Nephron (organoid): ENCODE data around the gene SLC22A31.
A peak's percentile ranks its signal among the peaks of the same experiment; 100 is the strongest.

Experiments
- H3K27ac Mint-ChIP-seq, 3 experiments: 2 replicates each; pipeline ENCODE4 v1.8.0; 2020; ENCODE audit warnings: mixed read lengths in 3 of 3, mild to moderate bottlenecking in 2 of 3, moderate library complexity in 1 of 3
- H3K27me3 Mint-ChIP-seq: 2 replicates; pipeline ENCODE4 v1.8.0; 2021; ENCODE audit warnings: low read depth, mild to moderate bottlenecking, moderate library complexity, mixed read lengths
- H3K36me3 Mint-ChIP-seq: 2 replicates; pipeline ENCODE4 v1.8.0; 2020; ENCODE audit warnings: low read depth, mixed read lengths
- H3K4me1 Mint-ChIP-seq: 2 replicates; pipeline ENCODE4 v1.8.0; 2020; ENCODE audit warnings: mixed read lengths
- H3K4me3 Mint-ChIP-seq, 3 experiments: 2 replicates each; pipeline ENCODE4 v1.8.0; 2020; ENCODE audit warnings: mild to moderate bottlenecking in 3 of 3, mixed read lengths in 3 of 3, moderate library complexity in 2 of 3
- H3K9me3 Mint-ChIP-seq: 2 replicates; pipeline ENCODE4 v1.8.0; 2020; ENCODE audit warnings: mixed read lengths
- TF ChIP-seq, protein P1 (sequence below), 3 experiments: fragments of 200-600 bp; sonication (generic); IDR thresholded peaks; one replicate each; pipeline ENCODE4 v1.5.0; 2021; ENCODE audit warnings: antibody characterized with exemption in 3 of 3; ENCODE audit not compliant: unreplicated experiment in 3 of 3

SLC22A31 gene

DNA sequence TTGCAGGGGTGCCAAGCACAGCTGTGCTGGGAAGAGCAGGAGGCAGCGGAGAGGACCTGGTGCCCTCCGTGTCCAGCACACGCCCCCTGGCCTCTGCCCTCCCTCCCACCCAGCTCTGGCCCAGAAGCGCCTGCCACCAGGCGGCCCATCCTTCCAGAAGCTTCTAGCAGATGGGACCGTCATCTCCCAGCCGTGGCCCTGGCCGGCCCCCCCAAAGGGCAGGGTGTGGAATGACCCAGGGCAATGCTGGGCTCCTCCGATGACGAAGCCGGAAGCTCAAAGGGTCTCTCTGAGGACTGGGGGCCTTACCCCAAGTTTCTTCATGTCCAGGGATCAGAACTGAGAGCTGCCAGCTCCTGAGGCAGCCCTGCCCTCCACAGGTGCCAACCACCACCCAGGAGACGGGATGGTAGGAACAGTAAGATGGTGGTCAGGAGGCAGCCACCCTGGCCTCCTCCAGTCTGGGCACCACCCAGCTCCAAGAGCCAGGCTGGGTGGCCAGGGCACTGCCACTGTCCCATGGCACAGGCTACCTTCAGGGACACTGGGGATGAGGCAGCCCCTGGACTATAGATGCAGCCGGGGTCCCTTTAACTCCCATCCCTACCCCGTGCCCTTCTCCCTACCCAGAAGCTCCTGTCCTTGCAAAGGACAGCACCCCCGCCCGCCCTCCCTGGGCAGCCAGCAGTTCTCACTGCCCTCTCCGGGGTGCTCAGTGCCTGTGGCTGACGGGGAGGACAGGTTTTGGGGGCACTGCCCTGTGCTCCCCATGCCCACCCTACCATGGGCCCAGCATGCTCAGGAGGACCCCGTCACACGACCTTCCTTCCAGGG is 35.3 kb downstream of the SLC22A31 start:
- TF ChIP-seq, protein P1, sequence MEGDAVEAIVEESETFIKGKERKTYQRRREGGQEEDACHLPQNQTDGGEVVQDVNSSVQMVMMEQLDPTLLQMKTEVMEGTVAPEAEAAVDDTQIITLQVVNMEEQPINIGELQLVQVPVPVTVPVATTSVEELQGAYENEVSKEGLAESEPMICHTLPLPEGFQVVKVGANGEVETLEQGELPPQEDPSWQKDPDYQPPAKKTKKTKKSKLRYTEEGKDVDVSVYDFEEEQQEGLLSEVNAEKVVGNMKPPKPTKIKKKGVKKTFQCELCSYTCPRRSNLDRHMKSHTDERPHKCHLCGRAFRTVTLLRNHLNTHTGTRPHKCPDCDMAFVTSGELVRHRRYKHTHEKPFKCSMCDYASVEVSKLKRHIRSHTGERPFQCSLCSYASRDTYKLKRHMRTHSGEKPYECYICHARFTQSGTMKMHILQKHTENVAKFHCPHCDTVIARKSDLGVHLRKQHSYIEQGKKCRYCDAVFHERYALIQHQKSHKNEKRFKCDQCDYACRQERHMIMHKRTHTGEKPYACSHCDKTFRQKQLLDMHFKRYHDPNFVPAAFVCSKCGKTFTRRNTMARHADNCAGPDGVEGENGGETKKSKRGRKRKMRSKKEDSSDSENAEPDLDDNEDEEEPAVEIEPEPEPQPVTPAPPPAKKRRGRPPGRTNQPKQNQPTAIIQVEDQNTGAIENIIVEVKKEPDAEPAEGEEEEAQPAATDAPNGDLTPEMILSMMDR (IDR thresholded peaks at IDR 0.05; ENCODE audit: unreplicated experiment in 3 of 3) = no peak
- H3K27ac Mint-ChIP-seq = peak overlapping the region in 1 of 3 experiments; percentile 72
- no peaks in the 10 kb centered on the region for H3K9me3 Mint-ChIP-seq
- peaks cover 6% of the 10 kb centered on the region for H3K4me1 Mint-ChIP-seq
- H3K4me3 Mint-ChIP-seq = peak overlapping the region in 1 of 3 experiments; percentile 60
- H3K27me3 Mint-ChIP-seq = peaks cover 18% of the 10 kb centered on the region
- H3K36me3 Mint-ChIP-seq = no peaks in the 10 kb centered on the region

DNA sequence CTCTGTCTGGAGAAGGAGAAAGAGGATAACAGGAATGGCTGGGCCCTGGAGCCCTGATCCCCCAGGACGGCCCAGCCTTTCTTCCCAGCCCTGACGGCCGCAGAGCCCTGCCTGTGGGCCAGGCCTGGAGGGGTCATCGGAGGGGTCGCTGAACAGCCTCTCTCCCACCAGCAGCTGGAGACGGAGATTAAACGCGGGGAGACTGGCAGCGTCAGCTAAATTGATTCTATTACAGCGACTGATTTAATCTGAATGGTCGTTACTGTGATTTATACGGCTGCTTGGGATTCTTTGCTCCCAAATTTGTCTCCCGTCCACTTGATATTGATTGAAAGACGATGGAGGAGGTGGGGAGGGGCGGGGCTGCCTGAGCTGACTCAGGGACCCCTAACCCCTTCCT is 35.9 kb downstream of the SLC22A31 start:
- Mint-ChIP-seq H3K36me3 (no peaks in the 10 kb centered on the region), H3K27ac (peak overlapping the region in 1 of 3 experiments; percentile 72), H3K9me3 (no peaks in the 10 kb centered on the region), H3K27me3 (peaks cover 18% of the 10 kb centered on the region), H3K4me3 (peak overlapping the region in 1 of 3 experiments; percentile 27), H3K4me1 (peaks cover 6% of the 10 kb centered on the region)
- TF ChIP-seq, protein P1 (IDR thresholded peaks at IDR 0.05; ENCODE audit: unreplicated experiment in 3 of 3) = no peak

DNA sequence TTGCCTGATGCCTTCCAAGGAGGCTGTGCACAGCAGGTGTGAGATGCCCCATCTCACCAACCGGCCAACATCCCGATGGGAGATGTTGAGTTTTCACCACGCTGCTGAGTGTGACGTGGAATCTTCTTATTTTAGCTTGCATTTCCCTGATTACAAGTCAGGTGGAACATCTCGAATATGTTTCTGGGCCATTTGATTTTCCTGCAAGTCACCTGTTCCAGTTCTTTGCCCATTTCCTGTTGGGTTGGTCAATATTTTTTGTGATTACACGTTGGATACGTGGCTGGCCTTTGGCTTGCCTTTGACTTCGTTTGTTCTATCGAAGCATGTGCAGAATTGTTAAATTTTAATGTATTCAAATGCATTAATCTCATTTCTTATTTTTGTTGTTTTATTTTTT is 37.0 kb downstream of the SLC22A31 start:
- H3K4me3 Mint-ChIP-seq = no peak overlapping the region
- no peaks in the 10 kb centered on the region for H3K9me3 Mint-ChIP-seq
- H3K36me3 Mint-ChIP-seq = no peaks in the 10 kb centered on the region
- H3K27me3 Mint-ChIP-seq = peaks cover 14% of the 10 kb centered on the region
- H3K4me1 Mint-ChIP-seq = peaks cover 6% of the 10 kb centered on the region
- TF ChIP-seq, protein P1 (IDR thresholded peaks at IDR 0.05; ENCODE audit: unreplicated experiment in 3 of 3) = no peak
- no peak overlapping the region for H3K27ac Mint-ChIP-seq

DNA sequence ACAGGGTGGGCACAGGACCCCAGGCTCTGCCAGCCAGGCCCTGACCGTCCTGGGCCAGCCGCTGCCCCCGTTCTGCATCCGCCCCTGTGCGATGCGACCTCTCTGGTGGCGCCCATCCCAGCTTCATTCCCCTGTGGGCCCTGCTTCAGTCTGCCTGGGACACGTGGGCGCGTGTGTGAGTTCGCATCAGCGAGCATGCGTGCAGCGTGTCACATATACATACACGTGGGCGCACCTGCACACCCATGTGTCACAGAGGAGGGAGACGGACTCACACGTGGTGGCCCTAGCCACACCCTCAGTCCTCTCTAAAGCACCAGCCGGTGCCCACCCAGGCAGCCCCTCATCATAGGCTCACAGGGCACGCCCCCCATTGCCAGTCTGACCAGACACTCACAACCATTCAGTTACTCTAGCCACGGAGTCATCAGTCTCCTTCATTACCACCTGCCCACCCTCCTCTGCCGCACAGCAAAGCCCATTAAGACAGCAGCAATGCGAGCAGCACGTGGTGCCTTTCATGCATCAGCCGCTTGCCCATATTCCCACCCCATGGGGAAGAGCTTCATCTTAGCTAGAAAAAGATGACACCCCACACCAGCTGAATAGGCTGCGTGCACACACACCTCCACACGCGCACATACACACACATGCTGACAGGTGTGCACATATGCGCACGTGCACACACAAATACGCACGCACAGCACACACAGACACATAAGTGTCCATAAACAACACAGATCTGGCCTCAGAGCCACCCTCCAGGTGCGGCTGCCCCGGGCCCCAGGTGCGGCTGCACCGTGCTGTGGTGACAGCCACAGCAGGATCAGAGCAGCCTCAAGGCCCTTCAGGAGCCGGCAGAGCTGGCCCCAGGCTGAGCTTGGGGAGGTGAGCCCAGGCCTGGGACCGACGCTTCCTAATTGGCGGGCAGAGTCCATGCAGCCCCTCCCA is 38.3 kb downstream of the SLC22A31 start:
- Mint-ChIP-seq H3K27ac (peak overlapping the region in 1 of 3 experiments; percentile 7), H3K4me1 (peaks cover 6% of the 10 kb centered on the region), H3K36me3 (no peaks in the 10 kb centered on the region), H3K4me3 (peak overlapping the region in 1 of 3 experiments; percentile 27), H3K27me3 (peaks cover 10% of the 10 kb centered on the region), H3K9me3 (no peaks in the 10 kb centered on the region)
- TF ChIP-seq, protein P1 (IDR thresholded peaks at IDR 0.05; ENCODE audit: unreplicated experiment in 3 of 3) = no peak

GRCh38 chr16:89160977-89161701 is 39.2 kb downstream of the SLC22A31 start:
- H3K36me3 Mint-ChIP-seq = no peaks in the 10 kb centered on the region
- H3K27ac Mint-ChIP-seq = no peak overlapping the region
- no peaks in the 10 kb centered on the region for H3K9me3 Mint-ChIP-seq
- no peak overlapping the region for H3K4me3 Mint-ChIP-seq
- H3K27me3 Mint-ChIP-seq = peaks cover 10% of the 10 kb centered on the region
- H3K4me1 Mint-ChIP-seq = peaks cover 6% of the 10 kb centered on the region
- TF ChIP-seq, protein P1 (IDR thresholded peaks at IDR 0.05; ENCODE audit: unreplicated experiment in 3 of 3) = no peak
